Naive thymus-derived CD8-positive, alpha-beta T cell (primary cell): ENCODE measurements around the gene RPTOR. TPM values are rescaled to one million over a fixed set of nuclear protein-coding genes. Genes with fewer than 3 reads are reported as not detected.

ENCODE experiments used
- ATAC-seq, 2 donors: fragments of 150-1000 bp; cut with Tn5 transposase in 1 of 2; sonication (Bioruptor Pico), chemical (Tn5 transposase) in 1 of 2; 1 replicate in 1 of 2; 2 replicates in 1 of 2; pipeline ENCODE4 v1.10.0; 2021; ENCODE audit warnings: mild to moderate bottlenecking in 2 of 2, moderate library complexity in 2 of 2
- POLR2A ChIA-PET: fragments of 350-600 bp; sonication (Branson Sonifier 250); formaldehyde crosslinking; loops from one replicate; lab custom pipeline; 2021; ENCODE audit warnings: antibody characterized with exemption; lab: Charles Lee
- DNase-seq, 10 donors: peaks; one replicate each; pipeline versions ENCODE4 v3.0.0 to v3.0.0-alpha.2; 2020 to 2022
- H3K27ac Mint-ChIP-seq, 10 donors: one replicate each; pipeline ENCODE4 v1.8.0; 2020 to 2022; ENCODE audit warnings: mild to moderate bottlenecking in 10 of 10, mixed read lengths in 10 of 10, moderate library complexity in 4 of 10, inconsistent platforms in 1 of 10
- H3K27me3 Mint-ChIP-seq, 5 donors: one replicate each; pipeline ENCODE4 v1.8.0; 2021 to 2022; ENCODE audit warnings: mixed read lengths in 5 of 5
- H3K36me3 Mint-ChIP-seq, 3 donors: one replicate each; pipeline ENCODE4 v1.8.0; 2020 to 2022; ENCODE audit warnings: mixed read lengths in 3 of 3, mild to moderate bottlenecking in 2 of 3, inconsistent platforms in 1 of 3
- H3K4me1 Mint-ChIP-seq, 4 donors: one replicate each; pipeline ENCODE4 v1.8.0; 2021 to 2022; ENCODE audit warnings: mixed read lengths in 4 of 4
- H3K4me3 Mint-ChIP-seq, 10 donors: one replicate each; pipeline ENCODE4 v1.8.0; 2020 to 2022; ENCODE audit warnings: mild to moderate bottlenecking in 10 of 10, mixed read lengths in 10 of 10, moderate library complexity in 6 of 10, inconsistent platforms in 1 of 10
- H3K9me3 Mint-ChIP-seq, 9 donors: one replicate each; pipeline ENCODE4 v1.8.0; 2020 to 2022; ENCODE audit warnings: mixed read lengths in 9 of 9, mild to moderate bottlenecking in 3 of 9, inconsistent platforms in 1 of 9, moderate library complexity in 1 of 9
- polyA plus RNA-seq, 3 donors: library from polyadenylated mRNA; unstranded; fragments of 300-500 nt; fragmentation: Illumina TruSeq; gene quantifications; one replicate each; pipeline ENCODE4 v1.2.3, GENCODE V29; 2021
- total RNA-seq, 8 experiments: library from RNA in 2 of 8; stranded (reverse) in 2 of 8; gene quantifications; one replicate each; pipeline ENCODE4 v1.2.3 and lab custom pipeline; 2021 to 2026

RPTOR gene
- total and polyA plus RNA-seq, 5 experiments from 2014 or later: 5.3 to 53.9 (median 10.2) TPM

DNA sequence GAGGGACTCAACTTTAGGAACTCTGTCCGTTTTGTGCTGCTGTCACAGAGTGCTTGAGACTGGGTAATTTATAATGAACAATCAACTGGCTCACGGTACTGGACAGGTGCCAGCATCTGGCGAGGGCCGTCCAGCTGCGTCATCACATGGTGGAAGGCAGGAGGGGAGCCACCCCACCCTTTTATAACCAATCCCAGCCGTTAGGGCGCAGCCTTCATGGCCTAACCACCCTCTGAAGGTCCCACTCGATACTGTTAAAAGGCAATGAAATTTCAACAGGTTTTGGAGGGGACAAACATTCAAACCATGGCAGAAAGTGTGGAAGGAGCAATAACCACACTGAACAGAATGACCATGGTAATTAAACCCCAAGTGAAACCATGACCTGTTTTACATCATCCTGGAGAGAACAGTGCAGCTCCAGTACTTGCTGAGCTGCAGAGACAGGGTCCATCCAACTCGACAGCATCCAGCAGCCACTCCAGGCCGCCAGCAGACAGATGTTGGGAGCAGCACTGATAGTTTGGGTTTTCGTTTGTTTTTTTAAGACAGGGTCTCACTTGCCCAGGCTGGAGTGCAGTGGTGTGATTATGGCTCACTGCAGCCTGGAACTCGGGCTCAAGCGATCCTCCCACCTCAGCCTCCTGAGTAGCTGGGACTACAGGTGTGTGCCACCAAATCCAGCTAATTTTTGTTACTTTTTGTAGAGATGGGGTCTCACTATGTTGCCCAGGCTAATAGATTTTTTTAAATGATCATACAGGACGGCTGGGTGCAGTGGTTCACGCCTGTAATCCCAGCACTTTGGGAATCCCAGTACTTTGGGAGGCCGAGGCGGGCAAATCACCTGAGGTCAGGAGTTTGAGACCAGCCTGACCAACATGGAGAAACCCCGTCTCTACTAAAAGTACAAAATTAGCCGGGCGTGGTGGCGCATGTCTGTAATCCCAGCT is 458.0 kb downstream of the RPTOR start:
- Mint-ChIP-seq H3K9me3 (no peaks in the 10 kb centered on the region), H3K4me1 (peaks cover 5 to 27% (median 19%) of the 10 kb centered on the region in 4 donors), H3K4me3 (peak overlapping the region; percentile 50 to 74 (median 66)), H3K36me3 (peaks cover 0 to 12% (median 0%) of the 10 kb centered on the region in 3 donors), H3K27me3 (peaks cover 4 to 15% (median 9%) of the 10 kb centered on the region in 5 donors), H3K27ac (peak overlapping the region in 4 of 10 donors; percentile 11 to 52 (median 26))
- POLR2A ChIA-PET: interaction anchor here (0.9 to 1.1 kb wide), 3 partner anchors 15 to 21 kb away, joined by 4 to 6 read pairs (median 5); no protein-coding TSS in a partner anchor
- no peak for ATAC-seq
- no peak for DNase-seq

DNA sequence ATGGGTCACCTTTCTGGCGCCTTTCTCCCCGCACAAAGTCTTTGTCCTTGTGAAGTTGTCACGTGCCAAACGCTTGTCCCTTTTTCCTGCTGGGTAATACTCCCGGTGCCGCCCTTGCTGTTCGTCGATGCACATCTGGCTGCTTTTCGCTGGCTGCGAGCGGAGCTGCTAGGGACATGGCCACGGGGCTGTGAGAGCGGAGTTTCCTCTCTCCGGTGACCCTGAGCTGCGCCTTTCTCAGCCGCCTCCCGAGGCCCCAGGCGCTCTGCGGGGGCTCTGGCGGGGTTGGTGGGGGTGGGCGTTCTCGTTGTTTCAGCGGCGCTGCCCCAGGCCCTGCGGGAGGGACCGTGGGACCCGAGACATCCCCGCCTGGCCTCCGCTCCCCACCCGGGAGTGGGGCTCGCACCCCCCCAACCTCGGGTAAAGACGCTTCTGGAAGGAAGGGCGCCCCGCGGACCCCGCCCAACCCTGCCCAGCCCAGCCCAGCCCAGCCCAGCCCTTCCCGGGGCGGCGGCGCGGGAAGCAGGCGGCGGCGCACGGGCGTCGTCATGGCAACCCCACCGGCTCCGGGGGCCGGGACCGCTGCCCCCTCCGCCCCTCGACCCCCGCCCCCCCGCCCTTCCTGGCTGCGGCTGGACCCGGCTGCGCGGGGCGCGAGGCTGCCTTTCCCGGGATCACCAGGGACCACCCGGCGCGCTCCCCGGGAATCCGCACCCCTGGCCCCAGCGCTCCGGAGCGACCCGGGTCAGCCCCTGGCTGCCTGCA is 459.3 kb downstream of the RPTOR start:
- H3K9me3 Mint-ChIP-seq: no peaks in the 10 kb centered on the region
- peak overlapping the region in 4 of 10 donors; percentile 16 to 86 (median 56) for H3K27ac Mint-ChIP-seq
- H3K4me1 Mint-ChIP-seq: peaks cover 5 to 27% (median 19%) of the 10 kb centered on the region in 4 donors
- ATAC-seq (peak in 1 of 2 donors; percentile 43), DNase-seq (peak in 2 of 10 donors; percentile 18 to 21)
- H3K36me3 Mint-ChIP-seq: peaks cover 0 to 7% (median 0%) of the 10 kb centered on the region in 3 donors
- POLR2A ChIA-PET: interaction anchor here (0.7 to 1.6 kb wide), 6 partner anchors 12 to 42 kb away, joined by 3 to 11 read pairs (median 4); partner anchors contain the start of gene CHMP6
- H3K27me3 Mint-ChIP-seq: peaks cover 4 to 15% (median 9%) of the 10 kb centered on the region in 5 donors
- H3K4me3 Mint-ChIP-seq: peak overlapping the region; percentile 34 to 88 (median 65)

DNA sequence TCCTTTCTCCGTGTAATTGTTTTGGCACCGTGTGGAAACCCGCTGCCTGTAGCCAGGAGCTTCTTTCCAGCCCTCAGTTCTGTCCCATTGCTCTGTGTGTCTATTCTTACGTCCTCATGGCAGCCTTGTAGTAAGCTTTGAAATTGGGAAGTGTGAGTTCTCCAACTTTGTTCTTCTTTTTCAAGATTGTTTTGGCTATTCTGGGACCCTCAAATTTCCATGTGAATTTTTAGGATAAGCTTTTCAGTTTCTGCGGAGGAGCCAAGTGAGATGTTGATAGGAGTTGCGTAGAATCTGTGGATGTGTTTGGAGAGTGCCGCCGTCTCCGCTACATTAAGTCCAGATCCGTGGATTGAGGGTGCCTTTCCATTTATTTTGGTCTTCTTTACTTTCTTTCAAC is 462.3 kb downstream of the RPTOR start:
- peak overlapping the region in 1 of 10 donors; percentile 6 for H3K27ac Mint-ChIP-seq
- peaks cover 2 to 10% (median 6%) of the 10 kb centered on the region in 3 donors for H3K36me3 Mint-ChIP-seq

GRCh38 chr17:81008140-81008539 is 463.5 kb downstream of the RPTOR start:
- H3K36me3 Mint-ChIP-seq: peaks cover 2 to 13% (median 6%) of the 10 kb centered on the region in 3 donors
- DNase-seq: no peak
- POLR2A ChIA-PET: interaction anchor here (1.2 kb wide), 1 partner anchor 10 kb away, joined by 4 read pairs; no protein-coding TSS in a partner anchor
- peaks cover 0 to 10% (median 4%) of the 10 kb centered on the region in 9 donors for H3K9me3 Mint-ChIP-seq
- H3K4me1 Mint-ChIP-seq: peaks cover 8 to 19% (median 12%) of the 10 kb centered on the region in 4 donors
- H3K27me3 Mint-ChIP-seq: peaks cover 4 to 15% (median 9%) of the 10 kb centered on the region in 5 donors
- no peak overlapping the region for H3K27ac Mint-ChIP-seq
- no peak for ATAC-seq
- no peak overlapping the region for H3K4me3 Mint-ChIP-seq

More for the DNA sequence above, 462.3 kb downstream of the RPTOR start:
- no peak for ATAC-seq
- Mint-ChIP-seq H3K4me3 (no peak overlapping the region), H3K27me3 (peaks cover 4 to 15% (median 9%) of the 10 kb centered on the region in 5 donors), H3K9me3 (peaks cover 0 to 10% (median 4%) of the 10 kb centered on the region in 9 donors), H3K4me1 (peaks cover 6 to 28% (median 15%) of the 10 kb centered on the region in 4 donors)
- POLR2A ChIA-PET: interaction anchor here (0.6 kb wide), 1 partner anchor 16 kb away, joined by 5 read pairs; no protein-coding TSS in a partner anchor
- no peak for DNase-seq

DNA sequence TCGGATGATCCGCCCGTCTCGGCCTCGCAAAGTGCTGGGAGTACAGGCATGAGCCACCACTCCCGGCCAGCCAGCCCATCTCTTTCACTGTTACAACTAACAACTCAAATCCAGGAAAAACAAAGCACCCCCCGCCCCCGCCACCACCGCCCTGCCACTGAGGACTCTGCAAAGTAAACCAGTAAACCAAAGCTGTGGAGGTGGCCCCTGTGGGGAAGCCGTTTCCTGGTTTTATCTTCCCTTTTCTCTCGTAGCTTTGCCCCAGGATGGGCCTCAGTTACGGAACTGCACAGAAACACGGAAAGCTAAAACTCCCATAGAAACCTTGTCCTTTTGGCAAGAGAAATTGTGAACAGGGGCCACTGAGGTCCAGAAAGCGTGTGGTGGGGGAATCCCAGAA is 464.5 kb downstream of the RPTOR start:
- DNase-seq (no peak), ATAC-seq (no peak)
- H3K36me3 Mint-ChIP-seq: peaks cover 2 to 13% (median 6%) of the 10 kb centered on the region in 3 donors
- H3K27ac Mint-ChIP-seq: no peak overlapping the region
- POLR2A ChIA-PET: interaction anchor here (1.0 to 1.2 kb wide), 2 partner anchors 9 to 11 kb away, joined by 4 read pairs; no protein-coding TSS in a partner anchor
- H3K9me3 Mint-ChIP-seq: peaks cover 0 to 10% (median 4%) of the 10 kb centered on the region in 9 donors
- no peak overlapping the region for H3K4me3 Mint-ChIP-seq
- peaks cover 5 to 15% (median 8%) of the 10 kb centered on the region in 4 donors for H3K4me1 Mint-ChIP-seq
- peaks cover 4 to 11% (median 9%) of the 10 kb centered on the region in 5 donors for H3K27me3 Mint-ChIP-seq

GRCh38 chr17:81010935-81011334 is 466.3 kb downstream of the RPTOR start:
- POLR2A ChIA-PET: interaction anchor here (1.7 kb wide), 1 partner anchor 8 kb away, joined by 4 read pairs; no protein-coding TSS in a partner anchor

GRCh38 chr17:81011951-81012350 is 467.3 kb downstream of the RPTOR start:
- peak overlapping the region in 2 of 10 donors; percentile 24 to 68 for H3K27ac Mint-ChIP-seq
- no peak for ATAC-seq
- POLR2A ChIA-PET: interaction anchor here (0.7 kb wide), 1 partner anchor 109 kb away, joined by 5 read pairs; no protein-coding TSS in a partner anchor

More at GRCh38 chr17:81010935-81011334, 466.3 kb downstream of the RPTOR start:
- DNase-seq (no peak), ATAC-seq (no peak)
- peaks cover 0 to 7% (median 3%) of the 10 kb centered on the region in 5 donors for H3K27me3 Mint-ChIP-seq
- H3K9me3 Mint-ChIP-seq: peaks cover 0 to 10% (median 4%) of the 10 kb centered on the region in 9 donors
- peaks cover 0 to 8% (median 2%) of the 10 kb centered on the region in 4 donors for H3K4me1 Mint-ChIP-seq
- H3K27ac Mint-ChIP-seq: no peak overlapping the region
- H3K4me3 Mint-ChIP-seq: no peak overlapping the region
- peaks cover 2 to 13% (median 6%) of the 10 kb centered on the region in 3 donors for H3K36me3 Mint-ChIP-seq

GRCh38 chr17:81012574-81013447 is 468.2 kb downstream of the RPTOR start:
- Mint-ChIP-seq H3K27me3 (no peaks in the 10 kb centered on the region), H3K36me3 (peaks cover 2 to 16% (median 6%) of the 10 kb centered on the region in 3 donors), H3K9me3 (peaks cover 0 to 13% (median 4%) of the 10 kb centered on the region in 9 donors), H3K27ac (peak overlapping the region in 1 of 10 donors; percentile 39), H3K4me1 (peaks cover 3 to 19% (median 10%) of the 10 kb centered on the region in 4 donors), H3K4me3 (no peak overlapping the region)
- no peak for DNase-seq
- POLR2A ChIA-PET: interaction anchor here (0.7 kb wide), 1 partner anchor 110 kb away, joined by 5 read pairs; no protein-coding TSS in a partner anchor
- no peak for ATAC-seq

More at GRCh38 chr17:81011951-81012350, 467.3 kb downstream of the RPTOR start:
- peaks cover 0 to 13% (median 5%) of the 10 kb centered on the region in 4 donors for H3K4me1 Mint-ChIP-seq
- peaks cover 0 to under 1% (median 0%) of the 10 kb centered on the region in 5 donors for H3K27me3 Mint-ChIP-seq
- peaks cover 2 to 16% (median 6%) of the 10 kb centered on the region in 3 donors for H3K36me3 Mint-ChIP-seq
- DNase-seq: no peak
- H3K9me3 Mint-ChIP-seq: peaks cover 0 to 12% (median 4%) of the 10 kb centered on the region in 9 donors
- H3K4me3 Mint-ChIP-seq: no peak overlapping the region

DNA sequence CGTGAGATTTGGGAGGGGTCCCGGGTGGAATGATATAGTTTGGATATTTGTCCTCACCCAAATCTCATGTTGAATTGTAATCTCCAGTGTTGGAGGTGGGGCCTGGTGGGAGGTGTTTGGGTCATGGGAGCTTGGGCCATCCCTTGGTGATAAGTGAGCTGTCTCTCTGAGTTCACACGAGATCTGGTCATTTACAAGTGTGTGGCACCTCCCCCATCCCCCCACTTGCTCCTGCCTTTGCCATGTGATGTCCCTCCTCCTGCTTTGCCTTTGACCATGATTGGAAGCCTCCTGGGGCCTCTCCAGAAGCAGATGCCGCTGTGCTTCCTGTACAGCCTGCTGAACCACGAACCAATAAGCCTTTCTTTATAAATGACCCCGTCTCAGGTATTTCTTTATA is 469.0 kb downstream of the RPTOR start:
- DNase-seq (no peak), ATAC-seq (no peak)
- POLR2A ChIA-PET: no interaction called here
- Mint-ChIP-seq H3K27me3 (no peaks in the 10 kb centered on the region), H3K36me3 (peaks cover 2 to 16% (median 6%) of the 10 kb centered on the region in 3 donors), H3K27ac (peak overlapping the region in 2 of 10 donors; percentile 8 to 56), H3K4me1 (peaks cover 12 to 27% (median 17%) of the 10 kb centered on the region in 4 donors), H3K4me3 (no peak overlapping the region), H3K9me3 (peaks cover 0 to 13% (median 4%) of the 10 kb centered on the region in 9 donors)

DNA sequence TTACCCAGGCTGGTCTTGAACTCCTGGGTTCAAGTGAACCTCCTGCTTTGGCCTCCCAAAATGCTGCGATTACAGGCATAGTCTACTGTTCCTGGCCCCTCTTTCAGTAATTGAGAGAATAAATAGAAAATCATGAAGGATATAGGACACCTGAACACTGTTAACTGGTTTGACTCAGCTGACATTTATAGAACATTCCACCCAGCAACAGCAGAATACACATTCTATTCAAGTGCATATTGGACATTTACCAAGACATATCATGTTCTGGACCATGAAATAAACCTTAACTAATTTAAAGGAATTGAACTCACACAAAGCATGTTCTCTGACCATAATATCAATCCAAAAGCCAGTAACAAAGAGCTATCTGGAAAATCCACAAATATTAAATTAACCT is 470.5 kb downstream of the RPTOR start:
- Mint-ChIP-seq H3K36me3 (peaks cover 2 to 15% (median 6%) of the 10 kb centered on the region in 3 donors), H3K4me1 (peaks cover 20 to 41% (median 29%) of the 10 kb centered on the region in 4 donors), H3K27ac (peak overlapping the region in 3 of 10 donors; percentile 71 to 97 (median 75)), H3K9me3 (peaks cover 0 to 13% (median 4%) of the 10 kb centered on the region in 9 donors), H3K4me3 (no peak overlapping the region), H3K27me3 (no peaks in the 10 kb centered on the region)
- DNase-seq: no peak
- POLR2A ChIA-PET: interaction anchor here (1.0 kb wide), 1 partner anchor 10 kb away, joined by 4 read pairs; no protein-coding TSS in a partner anchor
- ATAC-seq: no peak
